GM18498 (cell line): Measurements from ENCODE around the gene FAM177A1.
"Not testable (repeated sequence)": the region's sequence is repeated elsewhere in the genome, so short reads cannot be mapped to it uniquely, and the experiment has no call there.

Experiments used
- ATAC-seq: cut with Tn5 transposase; IDR thresholded peaks from one replicate; pipeline ENCODE4 v1.9.1; 2021; ENCODE audit warnings: mild to moderate bottlenecking, moderate library complexity; ENCODE audit not compliant: unreplicated experiment

The FAM177A1 gene

GRCh38 chr14:35061113-35061791 lies 15.2 kb downstream of the FAM177A1 start:
- not testable (repeated sequence) for ATAC-seq

DNA sequence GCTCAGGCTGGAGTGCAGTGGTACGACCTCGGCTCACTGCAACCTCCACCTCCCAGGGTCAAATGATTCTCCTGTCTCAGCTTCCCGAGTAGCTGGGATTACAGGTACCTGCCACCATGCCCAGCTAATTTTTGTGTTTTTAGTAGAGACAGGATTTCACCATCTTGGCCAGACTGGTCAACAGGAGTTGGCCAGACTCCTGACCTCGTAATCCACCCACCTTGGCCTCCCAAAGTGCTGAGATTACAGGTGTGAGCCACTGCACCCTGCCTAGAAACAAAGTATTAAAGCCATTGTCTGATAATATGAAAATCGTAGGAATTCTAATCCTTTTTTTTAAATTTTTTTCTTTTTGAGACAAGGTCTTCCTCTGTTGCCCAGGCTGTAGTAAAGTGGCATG lies 19.7 kb downstream of the FAM177A1 start:
- ATAC-seq: not testable (repeated sequence)

DNA sequence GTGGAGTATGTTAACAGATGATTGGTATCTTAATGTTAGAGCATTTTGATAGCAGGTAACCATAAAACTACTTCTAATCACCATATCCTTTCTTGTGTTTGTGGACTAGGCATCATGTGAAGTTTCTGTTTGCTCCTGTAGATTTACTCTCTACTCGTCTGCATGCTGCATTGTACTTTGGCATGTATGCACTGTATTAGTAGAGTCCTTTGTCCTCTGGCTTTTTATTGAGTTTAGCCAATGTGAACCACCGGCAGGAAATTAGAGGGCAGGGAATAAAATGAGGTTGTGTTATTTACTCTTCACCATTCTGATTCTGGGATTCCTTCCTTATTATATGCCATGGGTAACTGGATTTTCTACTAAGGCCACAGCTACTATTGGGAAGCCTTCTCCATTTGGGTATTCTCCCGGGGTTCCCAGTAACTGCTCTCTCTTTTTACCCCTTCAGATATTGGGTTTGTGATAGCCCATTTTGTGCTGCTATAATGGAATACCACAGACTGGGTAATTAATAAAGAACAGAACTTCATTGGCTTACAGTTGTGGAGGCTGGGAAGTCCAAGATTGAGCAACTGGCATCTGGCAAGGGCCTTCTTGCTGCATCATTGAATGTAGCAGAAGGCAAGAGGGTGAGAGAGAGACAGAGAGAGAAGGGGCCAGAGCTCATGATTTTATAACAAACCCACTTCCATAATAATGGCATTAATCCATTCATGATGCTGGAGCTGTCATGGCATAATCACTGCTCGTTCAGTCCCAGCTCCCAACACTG lies 22.4 kb downstream of the FAM177A1 start:
- no peak for ATAC-seq

- no peak for ATAC-seq
Measured at GRCh38 chr14:35072226-35072625, 26.2 kb downstream of the FAM177A1 start.

DNA sequence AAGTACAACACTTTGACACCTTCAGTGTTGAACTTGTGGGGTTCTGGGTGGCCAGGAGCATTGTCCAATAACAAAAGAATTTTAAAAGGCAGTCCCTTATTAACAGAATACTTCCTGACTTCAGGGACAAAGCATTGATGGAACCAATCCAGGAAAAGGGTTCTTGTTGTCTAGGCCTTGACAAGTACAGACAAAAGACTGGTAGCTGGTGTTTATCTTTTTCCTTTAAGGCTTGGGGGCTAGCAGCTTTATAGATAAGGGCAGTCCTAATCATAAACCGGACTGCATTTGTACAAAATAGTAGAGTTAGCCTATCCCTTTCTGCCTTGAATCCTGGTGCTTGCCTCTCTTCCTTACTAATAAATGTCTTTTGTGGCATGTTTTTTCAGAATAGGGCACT lies 27.4 kb downstream of the FAM177A1 start:
- no peak for ATAC-seq

- ATAC-seq: no peak
Measured at GRCh38 chr14:35078082-35078481, 32.0 kb downstream of the FAM177A1 start.

GRCh38 chr14:35079742-35080141 lies 33.7 kb downstream of the FAM177A1 start:
- ATAC-seq: no peak

DNA sequence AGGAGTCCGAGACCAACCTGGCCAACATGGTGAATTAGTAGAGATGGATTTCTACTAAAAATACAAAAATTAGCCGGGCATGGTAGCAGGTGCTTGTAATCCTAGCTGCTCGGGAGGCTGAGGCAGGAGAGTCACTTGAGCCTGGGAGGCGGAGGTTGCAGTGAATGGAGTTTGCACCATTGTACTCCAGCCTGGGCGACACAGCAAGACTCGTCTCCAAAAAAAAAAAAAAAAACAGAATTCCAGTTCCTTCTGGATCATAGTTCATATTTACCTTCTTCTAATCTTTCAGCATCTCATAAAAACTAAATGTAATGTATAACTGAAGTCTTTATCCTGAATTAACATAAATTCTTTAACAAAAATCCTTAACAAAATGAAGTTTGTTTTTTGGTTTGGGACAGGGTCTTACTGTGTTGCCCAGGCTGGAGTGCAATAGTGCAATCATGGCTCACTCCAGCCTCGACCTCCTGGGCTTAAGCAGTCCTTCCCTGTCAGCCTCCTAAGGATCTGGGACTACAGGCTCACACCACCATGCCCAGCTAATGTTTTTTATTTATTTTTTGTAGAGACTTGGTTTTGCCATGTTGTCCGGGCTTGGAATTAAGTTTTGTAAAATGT lies 37.6 kb downstream of the FAM177A1 start:
- ATAC-seq: no peak

GRCh38 chr14:35085441-35085840 lies 39.4 kb downstream of the FAM177A1 start:
- no peak for ATAC-seq

GRCh38 chr14:35088514-35088913 lies 42.4 kb downstream of the FAM177A1 start:
- no peak for ATAC-seq

GRCh38 chr14:35094645-35095044 lies 48.6 kb downstream of the FAM177A1 start:
- not testable (repeated sequence) for ATAC-seq

DNA sequence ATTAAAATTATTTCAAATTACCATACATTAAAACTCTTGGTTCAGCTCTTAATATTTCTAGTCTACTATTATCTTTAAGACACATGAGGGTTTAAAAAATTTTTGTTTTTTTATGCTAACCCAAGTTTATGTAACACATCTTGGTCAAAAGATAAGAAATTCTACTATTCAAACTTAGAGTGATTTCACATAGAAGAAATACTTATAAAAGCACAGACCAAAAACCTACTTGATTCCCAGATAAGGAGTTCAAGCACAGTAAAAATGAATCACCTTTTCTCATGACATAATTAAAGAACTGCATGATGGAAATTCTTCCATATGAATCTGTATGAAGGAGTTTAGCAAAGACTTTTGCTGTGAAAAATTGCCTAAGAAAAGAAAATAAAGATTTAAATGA lies 61.8 kb downstream of the FAM177A1 start:
- ATAC-seq: no peak

DNA sequence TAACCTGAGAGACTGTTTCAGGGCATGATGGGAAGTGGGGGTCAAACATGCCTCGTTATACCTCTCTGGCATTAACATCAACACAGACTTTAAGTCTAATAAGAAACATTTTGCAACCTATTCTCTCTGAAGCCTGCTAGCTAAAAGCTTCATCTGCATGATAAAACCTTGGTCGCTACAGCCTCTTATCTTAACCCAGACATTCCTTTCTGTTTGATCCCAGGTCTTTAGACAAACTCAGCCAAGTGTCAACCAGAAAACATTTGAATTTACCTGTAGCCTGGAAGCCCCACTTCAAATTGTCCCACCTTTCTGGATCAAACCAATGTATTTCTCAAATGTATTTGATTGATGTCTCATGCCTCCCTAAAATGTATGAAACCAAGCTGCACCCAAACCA lies 66.6 kb downstream of the FAM177A1 start:
- ATAC-seq: no peak

DNA sequence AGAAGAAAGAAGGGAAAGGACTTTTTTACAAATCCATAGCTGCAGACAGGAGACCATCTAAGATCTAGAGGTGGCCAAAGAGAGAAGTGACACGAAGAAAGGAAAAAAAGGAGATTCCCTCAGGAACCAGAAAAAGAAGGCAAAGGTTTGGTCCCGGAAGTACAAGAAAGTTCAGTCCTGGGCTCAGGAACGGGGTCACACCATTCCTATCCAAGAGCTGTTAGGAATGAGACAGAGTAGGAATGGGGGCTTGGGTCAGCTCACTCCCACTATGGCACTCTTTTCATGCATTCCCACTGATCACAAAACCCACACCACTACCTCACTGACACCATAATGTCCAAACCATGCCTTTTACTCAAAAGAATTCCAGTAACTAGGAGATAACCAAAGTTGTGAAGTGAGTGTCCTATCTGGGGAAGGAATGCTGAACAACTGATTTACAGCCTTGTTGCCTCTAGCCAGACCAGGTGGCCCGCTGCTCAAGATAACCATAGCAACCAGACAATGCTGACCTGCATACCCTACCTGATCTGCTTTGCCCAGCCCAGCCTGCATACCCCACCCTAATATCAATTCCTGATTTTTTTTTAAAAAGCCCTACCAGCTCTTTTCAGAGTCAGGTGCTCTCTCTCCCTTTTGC lies 67.4 kb downstream of the FAM177A1 start:
- no peak for ATAC-seq

DNA sequence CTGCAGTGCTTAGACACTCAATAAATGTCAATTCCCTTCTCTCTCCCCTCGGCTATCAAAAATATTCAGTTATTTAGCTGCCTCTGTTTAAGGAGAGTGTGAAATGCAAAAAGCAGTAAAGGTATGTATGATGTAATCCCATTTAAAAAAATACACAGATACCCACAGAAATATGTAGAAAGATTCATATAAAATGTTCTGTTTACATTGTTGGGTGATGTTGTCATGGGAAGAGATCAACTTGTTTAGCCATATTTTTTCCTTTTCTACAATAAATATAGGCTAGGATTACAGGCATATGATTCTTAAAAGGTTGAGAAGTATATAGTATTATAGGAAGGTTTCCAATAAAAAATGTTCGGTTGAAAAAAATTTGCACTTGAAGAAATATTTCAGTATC lies 68.0 kb downstream of the FAM177A1 start:
- ATAC-seq: no peak

- ATAC-seq: no peak
Measured at GRCh38 chr14:35116242-35116641, 70.2 kb downstream of the FAM177A1 start.

GRCh38 chr14:35117112-35117511 lies 71.0 kb downstream of the FAM177A1 start:
- no peak for ATAC-seq

- no peak for ATAC-seq
Measured at GRCh38 chr14:35121026-35121886, 75.2 kb downstream of the FAM177A1 start.

DNA sequence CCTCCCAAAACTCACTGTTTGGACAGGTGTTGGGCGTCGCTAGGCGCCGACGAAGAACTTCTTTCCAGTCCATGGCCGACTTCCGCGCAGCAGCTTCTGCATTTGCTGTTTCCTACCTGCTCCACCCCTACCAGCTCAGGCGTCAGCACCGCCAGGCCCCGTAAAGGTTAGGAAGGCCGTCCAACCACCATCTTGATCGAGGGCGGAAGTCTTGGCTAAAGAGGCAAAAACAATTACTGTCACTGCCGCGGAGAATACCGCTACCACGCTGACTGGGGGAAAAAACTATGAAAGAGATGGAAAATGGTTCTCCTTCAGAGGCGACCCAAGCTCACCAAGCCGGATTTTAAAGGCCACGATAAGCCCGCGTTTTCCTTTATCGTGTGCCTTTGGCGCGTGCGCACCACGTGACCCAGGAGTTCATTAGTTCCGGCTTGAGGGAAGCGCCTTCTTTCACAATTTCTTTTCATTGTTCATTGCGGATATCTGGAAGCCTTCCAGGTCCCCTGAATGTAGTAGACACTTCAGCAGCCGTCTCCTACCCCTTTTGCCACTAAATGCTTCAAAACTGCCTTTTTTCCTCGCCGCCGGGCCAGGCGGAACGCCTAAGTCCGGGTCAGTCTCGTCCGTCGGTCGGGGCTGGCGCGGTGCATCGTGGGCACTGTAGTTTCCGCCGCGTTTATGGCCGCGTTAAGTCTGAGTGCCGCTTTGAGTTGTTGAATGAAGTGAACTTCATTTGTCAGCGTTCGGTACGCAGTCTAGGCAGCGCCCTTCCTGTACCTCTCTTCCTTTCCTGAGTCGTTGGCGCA lies 76.0 kb downstream of the FAM177A1 start, which contains the start of the genes PPP2R3C and PRORP:
TSS of gene PPP2R3C (minus strand) at position 104 of the 809 bp plus-strand sequence. CDS start at position 73, 31 bp downstream.
TSS of gene PRORP (plus strand) at position 666 of the 809 bp plus-strand sequence. CDS start 694 bp downstream, outside the sequence.
- peak; percentile 84 for ATAC-seq
